ENCODE measurements around the gene RBMS3.
"Not testable (repeated sequence)": the region's sequence is repeated elsewhere in the genome, so short reads cannot be mapped to it uniquely, and the experiment has no call there.

Gene RBMS3

DNA sequence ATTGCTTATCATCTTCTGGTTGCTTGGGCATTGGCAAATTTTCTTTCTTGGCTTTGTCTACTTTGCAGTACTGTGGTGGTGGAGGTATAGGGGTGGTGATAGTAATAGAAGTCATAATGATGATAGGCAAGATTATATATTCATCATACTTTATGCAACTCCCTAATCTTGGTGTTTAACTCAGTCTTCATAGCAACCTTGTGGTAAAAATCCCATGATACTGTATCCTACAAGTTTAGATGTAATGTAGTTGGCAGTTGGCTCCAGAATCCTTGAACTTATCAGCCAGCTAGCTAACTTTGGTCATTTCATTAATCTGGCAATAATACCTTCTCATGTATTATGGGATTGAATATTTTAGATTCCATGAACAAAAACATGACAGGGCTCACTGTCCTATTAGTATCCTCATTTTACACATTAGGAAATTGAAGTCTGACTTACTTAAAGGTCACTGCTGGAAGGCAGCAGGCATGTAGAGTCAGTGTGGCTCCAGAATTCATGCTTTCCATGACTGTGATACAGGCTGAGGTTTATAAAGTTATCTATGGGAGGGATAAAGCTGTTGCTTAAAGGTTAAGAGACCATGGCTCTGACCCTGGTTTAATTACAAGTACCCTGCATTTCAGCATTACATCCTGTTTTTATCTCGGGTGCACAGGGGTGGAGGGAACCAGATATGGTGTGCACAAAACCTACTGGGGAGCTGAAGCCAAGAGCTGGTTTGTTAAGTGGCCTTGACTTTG, 33.3 kb downstream of the RBMS3 start:
- DNase-seq = no peak

DNA sequence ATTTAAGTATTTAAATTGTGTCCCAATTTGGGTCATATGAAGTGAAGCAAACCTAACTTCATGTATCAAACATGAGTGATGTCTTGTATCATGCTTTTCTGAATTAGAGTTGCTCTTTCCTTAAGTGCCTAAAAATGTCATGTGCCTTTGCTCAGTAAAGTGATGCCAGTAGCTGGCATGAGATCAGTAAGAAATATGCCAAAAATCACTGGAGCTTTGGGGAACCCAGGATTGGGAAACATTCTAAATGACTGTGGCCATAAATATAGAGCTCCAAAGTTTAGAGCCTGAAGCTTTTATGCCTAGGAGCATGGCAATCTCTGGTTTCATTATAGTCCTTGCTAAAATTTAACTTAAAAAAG, 33.8 kb downstream of the RBMS3 start:
- DNase-seq = no peak

DNA sequence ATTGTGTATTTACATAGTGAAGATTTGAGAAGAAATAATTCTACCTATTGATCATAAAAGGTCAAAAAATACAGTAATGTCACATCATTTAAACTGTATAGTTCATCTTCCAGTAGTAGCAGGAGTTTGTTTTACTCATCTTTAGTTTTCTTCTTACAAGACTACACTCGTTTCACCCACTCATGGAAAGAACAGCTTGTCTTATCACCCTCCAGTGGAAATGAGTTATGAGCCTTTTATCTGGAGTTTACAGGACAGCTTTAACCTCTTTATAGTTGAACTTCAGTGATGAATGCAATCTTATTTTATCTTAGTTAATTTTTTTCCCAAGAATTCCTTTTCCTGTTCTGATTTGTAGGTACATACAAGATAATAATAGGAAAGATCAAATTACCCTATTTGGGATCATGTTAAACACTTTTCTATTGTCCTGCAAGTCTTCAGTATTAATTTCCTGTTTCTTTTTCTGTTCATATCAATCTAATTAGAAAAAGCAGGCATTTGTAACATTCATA, 36.8 kb downstream of the RBMS3 start:
- DNase-seq = no peak

- DNase-seq = no peak
These were observed 37.4 kb downstream of the RBMS3 start for GRCh38 chr3:29318251-29318650.

GRCh38 chr3:29319262-29319661, 38.4 kb downstream of the RBMS3 start:
- DNase-seq = no peak

DNA sequence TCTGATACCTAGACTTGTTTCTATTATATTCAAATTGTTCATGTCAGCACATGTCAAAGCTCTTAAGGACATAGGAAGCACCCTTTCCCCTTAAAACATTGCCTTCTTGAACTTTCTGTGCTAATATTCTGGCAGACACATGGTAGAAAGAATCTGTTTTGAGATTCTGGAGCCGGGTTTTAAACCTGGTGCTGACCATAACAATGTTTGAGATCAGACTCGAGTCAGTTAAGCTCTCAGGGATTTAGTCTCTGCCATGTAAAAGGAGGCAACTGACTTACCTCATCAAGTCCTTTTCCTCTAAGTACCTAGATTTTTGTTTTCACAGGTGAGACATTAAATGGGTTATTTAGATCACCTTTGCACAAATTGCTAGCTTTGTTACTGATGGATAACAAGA, 38.9 kb downstream of the RBMS3 start:
- DNase-seq = no peak

- no peak for DNase-seq
These were observed 41.7 kb downstream of the RBMS3 start for GRCh38 chr3:29322586-29322985.

GRCh38 chr3:29324180-29324651, 43.3 kb downstream of the RBMS3 start:
- DNase-seq = no peak

- not testable (repeated sequence) for DNase-seq
These were observed 45.7 kb downstream of the RBMS3 start for GRCh38 chr3:29326540-29326939.

DNA sequence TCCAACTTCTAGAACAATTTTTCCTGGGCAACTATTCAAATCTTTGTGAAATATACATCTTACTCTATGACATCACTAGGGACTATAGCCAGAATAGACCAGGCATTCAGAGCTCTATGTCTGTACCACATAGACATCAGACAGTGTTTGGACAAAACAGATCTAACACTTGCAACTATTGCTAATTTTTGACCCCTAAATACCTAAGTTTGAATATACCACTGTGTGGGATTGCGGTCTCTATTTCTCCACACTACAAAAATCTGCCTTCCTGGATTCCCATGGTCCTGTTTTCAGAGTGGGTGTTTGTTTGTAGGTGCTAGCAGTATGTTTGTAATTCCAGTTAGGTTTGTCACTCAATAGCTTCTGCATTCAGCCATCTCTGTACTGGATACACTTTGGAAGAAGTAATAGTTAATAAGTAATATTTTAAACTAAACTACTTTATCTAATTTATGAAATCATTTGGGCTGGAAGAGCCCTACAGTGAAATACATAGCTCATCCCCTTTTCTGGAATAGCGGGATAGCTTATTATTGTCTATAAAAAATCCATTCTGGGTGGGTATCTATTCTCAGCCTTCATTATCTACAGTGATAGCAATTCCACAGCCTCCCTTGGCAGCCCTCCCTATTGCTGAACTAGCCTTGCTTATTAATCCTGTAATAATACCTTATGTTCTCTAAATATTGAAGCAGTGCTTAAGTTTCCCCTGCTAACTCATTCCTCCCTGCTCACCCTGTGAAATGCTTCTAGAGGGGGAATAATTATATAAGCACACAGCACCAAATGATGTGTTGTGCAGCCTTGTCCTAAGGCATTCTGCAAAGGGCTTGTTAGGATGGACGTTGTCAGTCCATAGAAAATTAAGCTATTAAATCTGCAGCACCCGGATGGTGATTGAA, 49.4 kb downstream of the RBMS3 start:
- no peak for DNase-seq

DNA sequence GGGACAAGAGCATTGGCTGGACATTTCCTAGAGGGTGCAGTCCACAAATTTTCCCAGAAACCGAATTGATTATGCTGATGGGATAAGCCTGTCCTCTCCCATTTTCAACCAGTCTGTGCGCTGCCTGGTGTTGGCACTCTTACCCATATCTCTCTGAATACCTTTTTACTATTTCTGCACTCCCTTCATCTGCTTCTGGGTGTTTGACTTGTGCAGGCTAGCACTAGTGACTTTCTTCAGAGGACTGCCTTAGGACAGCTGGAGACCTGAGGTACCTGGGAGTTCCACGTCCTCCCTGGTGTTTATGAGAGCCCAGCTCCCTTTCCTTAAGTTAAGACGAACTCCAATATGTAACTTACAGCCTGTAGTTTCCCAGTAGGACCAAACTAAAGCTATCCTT, 50.2 kb downstream of the RBMS3 start:
- no peak for DNase-seq

GRCh38 chr3:29331456-29332194, 50.8 kb downstream of the RBMS3 start:
- no peak for DNase-seq

GRCh38 chr3:29332195-29332637, 51.3 kb downstream of the RBMS3 start:
- no peak for DNase-seq

DNA sequence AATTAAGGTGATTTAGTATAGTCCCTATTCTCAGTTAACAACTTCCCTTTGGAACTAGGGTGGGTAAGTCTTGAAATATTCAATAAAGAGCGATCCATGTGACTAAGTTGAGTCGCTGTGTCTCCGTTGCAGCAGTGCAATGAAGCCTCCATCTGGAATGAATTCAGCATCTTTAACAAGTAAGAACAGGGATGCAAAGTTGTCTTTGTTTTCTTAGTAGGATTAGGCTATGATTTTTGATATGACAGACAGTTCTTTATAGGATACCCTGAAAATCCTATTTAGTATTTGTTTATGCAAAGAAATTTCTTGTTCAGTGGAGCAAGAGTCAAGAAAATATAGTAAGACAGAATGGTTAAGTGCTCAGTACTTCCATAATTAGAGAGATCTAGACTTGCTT, 52.7 kb downstream of the RBMS3 start:
- no peak for DNase-seq

DNA sequence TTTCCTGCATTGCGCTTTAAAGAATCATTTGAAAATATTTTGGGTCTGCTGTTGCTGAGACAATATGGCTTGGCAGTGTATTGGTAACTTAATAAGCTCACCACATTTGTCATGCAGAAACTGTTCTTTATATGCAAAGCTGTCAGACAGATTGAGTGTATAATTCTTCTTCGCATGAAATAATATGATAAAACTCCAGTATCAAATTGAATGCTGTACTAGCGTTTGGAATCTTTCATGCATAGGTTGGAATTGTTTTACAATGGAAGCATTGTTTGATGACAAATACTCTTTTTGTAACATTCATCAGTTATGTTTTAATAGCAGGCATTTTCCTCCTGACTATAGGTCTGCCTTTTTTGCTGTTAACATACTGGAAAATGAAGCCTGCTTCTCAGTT, 53.8 kb downstream of the RBMS3 start:
- DNase-seq = no peak

DNA sequence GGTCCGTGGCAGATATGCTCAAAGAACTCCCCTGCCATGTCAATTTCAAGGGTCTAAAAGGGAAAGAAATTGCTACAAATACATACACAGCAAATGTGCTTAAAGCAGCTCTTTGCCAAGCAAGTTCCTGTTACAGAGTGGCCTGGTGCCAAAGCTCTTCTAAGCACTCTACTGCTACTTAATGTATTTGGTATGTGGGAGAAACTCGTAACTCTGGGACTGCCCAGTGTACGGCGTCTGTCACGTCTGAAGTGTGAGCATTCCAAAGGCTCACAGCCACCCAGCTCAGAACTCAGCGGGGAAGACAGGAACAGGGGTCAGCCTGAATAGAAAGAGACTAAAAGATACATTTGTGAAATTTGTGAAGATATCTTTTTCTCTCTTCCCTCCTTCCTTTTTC, 54.6 kb downstream of the RBMS3 start:
- DNase-seq = no peak

- DNase-seq = no peak
These were observed 55.1 kb downstream of the RBMS3 start for GRCh38 chr3:29335943-29336342.

GRCh38 chr3:29337565-29337964, 56.7 kb downstream of the RBMS3 start:
- no peak for DNase-seq

GRCh38 chr3:29338377-29338776, 57.5 kb downstream of the RBMS3 start:
- no peak for DNase-seq

DNA sequence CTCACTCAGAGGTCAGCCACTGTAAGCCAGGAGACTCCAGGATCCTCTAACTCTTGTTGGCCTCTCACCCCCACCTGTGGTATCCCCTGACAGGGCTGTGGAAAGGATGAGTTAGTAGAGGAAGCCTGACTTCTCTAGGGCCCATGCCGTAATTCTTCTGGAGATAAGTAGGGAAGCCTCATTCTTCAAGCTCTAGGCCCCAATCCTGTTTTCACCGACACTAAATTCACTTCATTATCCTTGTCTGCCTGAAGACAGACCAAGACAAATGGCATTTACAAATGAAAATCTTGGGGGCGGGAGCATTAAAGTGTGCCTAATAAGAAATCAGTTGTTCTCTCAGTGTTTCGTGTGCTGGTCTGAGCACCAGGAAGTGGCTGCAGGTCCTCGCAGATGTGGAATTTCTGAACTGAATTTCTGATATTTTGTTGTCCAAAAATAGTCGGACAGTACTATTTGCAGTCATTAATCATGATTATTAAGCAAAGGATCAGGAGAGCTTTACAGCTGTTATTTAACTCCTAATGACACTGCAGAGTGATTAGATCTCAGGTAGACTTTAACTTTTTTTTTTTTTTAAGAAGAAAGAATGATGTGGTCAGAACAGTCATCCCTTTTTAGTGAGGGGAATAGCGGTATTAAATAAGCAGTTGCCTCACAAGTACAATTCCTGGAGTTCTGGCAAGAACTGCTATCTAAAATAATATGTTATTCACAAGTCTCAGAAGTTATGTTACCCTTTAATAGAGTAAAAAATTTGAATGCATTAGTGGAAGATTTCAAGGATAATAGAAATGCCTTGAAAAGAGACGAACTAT, 58.4 kb downstream of the RBMS3 start:
- no peak for DNase-seq

- DNase-seq = no peak
These were observed 63.3 kb downstream of the RBMS3 start for GRCh38 chr3:29344154-29344553.

DNA sequence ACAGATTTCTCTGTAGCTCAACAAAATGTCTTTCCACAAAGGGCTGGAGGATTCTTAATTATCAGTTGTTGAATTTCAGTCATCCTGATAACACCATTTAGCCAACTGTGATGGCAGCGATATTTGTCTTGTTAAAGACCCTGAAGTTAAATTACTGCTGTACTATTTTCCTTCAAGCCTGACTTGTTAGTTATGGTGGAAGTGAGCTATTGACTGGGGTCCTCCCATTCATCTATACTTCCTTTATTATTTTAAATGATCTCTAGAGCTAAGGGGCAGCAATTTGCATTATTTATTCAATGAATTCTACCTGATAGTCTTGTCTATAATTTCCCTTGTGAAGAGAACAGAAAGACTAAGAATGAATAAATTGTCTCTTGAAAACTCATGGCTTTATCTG, 64.1 kb downstream of the RBMS3 start:
- no peak for DNase-seq

Measured in activated CD4-positive, alpha-beta T cell treated with anti-CD3 and anti-CD28 coated beads, Interleukin-2, Interleukin-6, amounts not matched to agents 100 ng/mL and 50 ng/mL, durations not matched to agents 16 hours and 8 hours (primary cell).